HG03139 (cell line): ENCODE data around the gene FRMD4A.
A peak's percentile ranks its signal among the peaks of the same experiment; 100 is the strongest.
"Not testable (repeated sequence)": the region's sequence is repeated elsewhere in the genome, so short reads cannot be mapped to it uniquely, and the experiment has no call there.

Source experiments
- ATAC-seq: cut with Tn5 transposase; IDR thresholded peaks from one replicate; pipeline ENCODE4 v1.9.1; 2021; ENCODE audit not compliant: unreplicated experiment

FRMD4A gene

DNA sequence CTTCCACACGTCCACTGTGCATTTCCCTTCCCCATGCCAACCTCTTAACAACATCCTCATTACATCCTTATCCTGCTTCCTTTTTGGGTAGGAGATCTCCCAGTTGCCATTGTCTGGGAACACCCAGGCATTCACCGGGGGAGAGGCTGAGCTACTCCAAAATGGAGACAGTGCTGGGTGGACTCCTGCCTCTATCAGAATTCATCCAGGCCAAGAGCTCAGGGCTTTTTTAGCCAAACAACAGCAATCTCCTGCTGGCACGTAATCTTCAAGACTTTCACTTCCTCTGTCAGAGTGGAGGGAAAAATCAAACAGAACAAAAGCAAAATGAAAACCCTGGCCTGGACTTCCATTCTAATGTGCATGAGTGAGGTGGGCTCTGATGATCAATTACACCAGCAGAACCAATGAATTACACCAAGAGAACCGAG is 499.0 kb downstream of the FRMD4A start:
- peak; percentile 83 for ATAC-seq

DNA sequence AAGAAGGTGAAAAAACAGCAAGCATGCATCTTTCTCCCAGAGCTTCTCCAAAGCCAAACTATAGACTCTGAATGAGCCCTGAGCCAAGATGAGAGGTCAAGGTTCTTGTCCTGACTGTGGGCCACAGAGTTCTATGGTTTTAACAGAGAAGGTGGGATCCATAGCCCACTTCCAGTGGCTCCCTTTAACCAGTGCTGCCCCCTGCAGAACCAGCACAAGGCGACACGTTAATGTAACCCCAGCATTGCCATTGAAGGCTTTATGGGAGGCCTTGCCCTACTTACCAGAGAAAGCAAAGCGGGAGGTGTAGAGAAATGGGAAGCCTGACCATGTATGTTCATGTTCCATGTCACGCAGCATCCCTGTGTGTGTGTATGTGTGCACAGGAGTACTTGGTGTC is 500.3 kb downstream of the FRMD4A start:
- ATAC-seq = no peak

DNA sequence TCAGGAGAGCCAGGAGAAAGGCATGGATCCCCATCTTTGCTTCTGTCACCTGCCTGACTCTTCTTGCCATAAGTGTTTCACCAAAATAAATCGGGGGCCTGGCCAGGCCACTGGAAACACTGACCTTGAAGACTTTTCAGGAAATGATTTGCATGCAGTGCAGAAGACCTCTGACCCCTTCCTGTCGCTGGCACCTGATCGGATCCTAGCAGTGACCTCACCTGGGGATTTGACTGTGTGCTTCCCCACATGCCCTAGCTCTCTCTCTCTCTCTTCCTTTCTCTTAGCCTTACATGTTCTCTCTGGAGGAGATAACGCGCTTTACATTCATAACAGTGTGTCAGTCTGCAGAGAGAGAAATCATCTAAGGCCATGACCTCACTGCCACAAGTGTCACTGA is 500.9 kb downstream of the FRMD4A start:
- no peak for ATAC-seq

DNA sequence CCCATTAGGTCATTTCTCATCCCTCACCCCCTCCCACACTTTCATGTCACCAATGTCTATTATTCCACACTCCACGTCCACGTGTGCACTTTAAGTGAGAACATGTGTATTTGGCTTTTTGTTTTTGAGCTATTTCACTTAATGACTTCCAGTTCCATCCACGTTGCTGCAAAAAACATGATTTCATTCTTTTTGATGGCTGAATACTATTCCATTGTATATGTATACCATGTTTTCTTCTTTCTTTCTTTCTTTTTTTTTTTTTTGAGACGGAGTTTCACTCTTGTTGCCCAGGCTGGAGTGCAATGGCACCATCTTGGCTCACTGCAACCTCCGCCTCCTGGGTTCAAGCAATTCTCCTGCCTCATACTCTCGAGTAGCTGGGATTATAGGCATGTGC is 502.4 kb downstream of the FRMD4A start:
- not testable (repeated sequence) for ATAC-seq

DNA sequence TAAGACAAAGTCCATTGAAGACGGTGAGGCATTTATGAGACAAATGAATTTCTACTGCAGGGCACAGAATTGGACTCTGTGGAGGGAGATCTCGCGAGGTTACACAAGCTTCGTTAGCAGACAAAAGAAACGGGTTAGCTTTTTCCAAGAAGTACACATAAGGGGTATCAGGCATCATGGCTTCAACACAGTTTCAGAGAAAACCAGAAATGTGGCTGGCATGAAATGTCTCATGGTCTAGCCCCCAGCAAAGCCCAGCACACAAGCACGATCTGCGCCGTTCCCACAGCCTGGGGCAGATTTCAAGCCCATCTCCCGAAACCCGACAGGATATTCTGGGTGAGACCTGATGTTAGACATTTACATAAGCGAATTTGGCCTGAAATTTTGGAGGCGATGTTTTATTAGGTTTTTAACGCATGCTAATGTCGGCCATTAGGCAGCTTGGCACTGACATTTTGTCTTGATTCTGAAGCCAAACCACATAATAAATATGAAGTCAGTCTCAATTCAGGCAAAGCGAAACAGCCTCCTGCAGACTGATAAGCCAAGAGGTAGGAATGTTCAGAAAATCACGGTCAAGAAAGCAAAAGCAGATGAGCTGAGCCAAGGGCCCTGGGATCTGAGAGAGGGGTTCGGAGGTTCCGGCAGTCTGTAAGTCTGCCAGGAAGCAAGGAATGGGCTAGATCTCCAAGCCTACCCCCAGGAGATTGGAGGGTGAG is 503.5 kb downstream of the FRMD4A start:
- ATAC-seq = no peak

DNA sequence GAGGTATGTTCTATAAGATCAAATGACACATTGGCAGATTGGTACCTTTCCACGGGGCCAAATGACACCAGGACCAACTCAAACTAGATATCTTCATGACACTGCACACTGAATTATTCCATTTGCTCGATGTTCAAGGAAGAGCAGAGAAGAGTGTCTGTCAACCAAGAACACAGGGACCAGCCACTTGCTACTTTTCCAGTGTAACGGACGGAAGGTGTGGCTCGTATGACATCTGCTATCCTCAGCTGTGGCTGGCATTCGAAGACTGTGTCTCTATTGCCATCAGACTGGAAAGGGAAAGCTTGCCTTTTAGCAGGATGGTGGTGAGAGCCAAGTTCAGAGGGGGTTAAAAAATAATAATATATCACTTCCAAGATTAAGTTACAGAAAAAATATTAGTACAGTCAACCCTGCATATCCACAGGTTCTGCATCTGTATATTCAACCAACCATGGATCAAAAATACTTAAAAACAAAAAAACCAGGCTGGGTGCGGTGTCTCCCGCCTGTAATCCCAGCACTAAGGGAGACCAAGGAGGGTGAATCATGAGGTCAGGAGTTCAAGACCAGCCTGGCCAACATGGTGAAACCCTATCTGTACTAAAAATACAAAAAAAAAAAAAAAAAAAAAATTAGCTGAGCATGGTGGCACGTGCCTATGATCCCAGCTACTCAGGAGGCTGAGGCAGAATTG is 506.9 kb downstream of the FRMD4A start:
- ATAC-seq = no peak

DNA sequence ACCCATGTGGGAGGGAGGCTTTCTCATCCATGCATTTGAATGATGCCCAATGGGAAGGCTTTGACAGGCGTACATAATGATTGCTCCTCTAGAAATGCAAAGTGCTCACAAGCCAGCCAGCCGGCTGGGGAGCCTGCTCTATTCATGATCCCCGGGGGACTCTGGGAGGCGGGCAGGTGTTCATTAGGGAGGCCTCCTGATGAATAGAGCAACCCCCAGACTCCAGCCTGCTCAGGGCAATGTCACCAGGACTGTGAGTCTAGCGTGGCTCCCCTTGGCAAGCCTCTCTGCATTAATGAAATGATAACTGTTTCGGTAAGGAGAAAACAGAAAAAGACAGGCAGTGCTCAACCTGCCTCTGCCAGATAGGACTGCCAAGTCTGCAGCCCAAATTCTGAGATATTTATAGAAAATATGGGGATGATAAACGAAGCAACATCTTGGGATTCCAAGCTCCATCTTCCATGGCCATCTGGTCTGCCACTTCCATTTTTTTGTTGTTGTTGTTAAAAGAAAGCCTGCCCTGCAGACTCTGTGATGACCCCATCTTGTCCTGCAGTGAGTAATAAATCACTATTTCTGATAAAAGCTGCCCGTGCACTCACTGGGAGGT is 507.5 kb downstream of the FRMD4A start:
- ATAC-seq = no peak

DNA sequence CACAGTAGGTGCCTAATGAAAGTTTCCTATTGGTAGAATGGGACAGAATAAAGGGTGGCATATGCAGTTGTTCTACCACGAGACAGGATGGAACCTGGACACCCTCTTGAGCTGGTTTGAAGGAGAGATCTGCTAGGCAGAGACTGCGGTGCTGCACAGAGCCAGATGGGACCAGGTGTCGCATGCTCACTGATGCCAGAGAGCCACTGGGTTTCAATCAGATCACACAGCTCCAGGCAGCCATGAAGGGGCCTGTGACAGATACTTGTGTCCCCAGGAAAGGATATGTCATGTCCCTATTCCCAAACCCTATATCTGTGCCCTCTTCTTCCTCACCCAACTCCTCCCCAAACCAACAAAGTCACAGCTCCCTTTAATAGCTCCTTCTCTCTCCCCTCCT is 508.2 kb downstream of the FRMD4A start:
- no peak for ATAC-seq

DNA sequence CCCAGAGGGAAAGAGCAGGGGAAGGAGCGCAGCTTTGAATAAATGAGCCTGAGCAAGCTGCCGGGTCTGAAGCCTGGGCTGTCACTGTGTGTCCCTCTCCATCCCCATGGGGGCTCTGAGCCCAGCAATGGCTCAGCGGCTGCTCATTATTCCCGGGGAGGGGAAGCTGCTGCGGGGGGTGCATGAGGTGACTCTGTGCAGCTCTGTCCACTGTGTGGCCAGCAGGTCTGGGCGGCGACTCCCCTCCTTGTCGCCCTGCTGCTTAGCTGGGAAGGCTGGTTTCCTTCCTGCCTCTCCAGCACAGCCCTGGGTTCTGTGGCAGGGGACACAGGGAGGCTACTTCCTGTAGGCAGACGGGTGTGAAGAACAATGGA is 509.8 kb downstream of the FRMD4A start:
- no peak for ATAC-seq

DNA sequence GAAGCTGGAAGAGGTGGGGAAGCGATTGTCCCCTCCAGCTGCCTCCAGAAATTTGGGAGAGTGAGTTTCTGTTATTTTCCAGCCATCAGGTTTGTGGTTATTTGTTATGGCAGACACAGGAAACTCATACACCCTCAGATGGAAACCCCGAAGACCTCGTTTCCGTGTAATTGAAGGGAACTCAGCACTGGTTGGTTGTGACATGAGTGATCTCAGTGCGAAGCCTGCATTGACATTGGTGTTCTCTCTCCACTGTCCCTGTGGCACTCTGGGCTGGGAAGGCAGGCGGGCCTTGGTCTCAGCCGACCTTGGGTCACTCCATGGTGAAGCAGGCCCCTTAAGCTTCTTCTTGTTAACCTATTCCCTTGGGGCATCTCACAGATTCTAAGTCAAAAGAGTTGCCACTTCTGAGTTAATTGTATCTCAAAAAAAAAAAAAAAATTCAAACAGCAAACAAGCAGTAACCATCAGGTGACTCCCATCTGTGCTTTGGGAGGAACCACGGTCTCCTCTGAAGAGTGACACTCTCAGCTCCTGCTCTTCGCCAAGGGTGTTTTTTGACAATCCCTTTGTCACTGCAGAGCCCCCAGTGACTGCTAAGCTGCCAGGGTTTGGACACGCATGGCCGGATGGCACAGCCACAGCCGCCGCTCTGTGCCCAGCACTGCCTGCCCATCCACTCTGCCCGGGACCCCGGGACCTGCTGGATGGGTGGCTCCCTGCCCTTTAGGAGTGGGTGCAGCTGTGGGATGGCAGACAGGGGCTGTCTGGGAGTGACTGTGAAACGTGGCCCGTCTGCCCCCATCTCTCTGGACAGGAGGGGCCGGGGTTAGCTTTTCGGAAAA is 510.4 kb downstream of the FRMD4A start:
- no peak for ATAC-seq

DNA sequence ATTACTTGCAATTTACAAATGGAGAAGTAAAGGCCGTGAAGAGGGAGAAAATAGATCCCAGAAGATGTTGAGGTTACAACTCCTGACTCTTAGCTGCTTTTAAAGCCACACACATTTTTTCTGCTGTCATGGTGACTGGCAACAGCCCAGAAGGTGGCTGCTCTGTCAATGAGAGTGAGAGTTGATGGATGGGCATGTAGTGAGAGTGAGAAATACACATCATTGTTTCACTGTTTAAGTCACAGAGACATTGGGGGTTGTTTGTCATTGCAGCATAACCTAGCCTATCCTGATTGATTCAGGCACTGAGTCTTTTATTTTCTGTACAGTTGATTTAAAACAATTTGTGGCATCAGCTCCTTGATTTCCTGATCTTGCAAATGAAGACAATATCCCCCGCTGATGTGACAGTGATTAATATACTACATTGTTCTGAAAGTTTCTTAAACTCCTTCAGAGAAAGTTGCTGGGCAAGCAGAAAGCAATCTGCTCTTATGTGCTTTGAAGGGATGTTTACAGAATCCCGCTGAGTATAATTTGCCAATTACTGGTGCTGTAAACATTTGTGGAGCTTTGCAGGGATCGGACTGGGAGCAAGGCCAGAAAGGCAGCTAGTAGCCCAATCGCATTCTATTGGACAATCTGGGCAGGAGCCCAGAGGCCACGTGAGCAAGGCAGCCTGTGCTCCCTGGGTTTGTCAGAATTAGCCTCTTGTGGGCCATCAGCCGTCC is 514.4 kb downstream of the FRMD4A start:
- no peak for ATAC-seq

DNA sequence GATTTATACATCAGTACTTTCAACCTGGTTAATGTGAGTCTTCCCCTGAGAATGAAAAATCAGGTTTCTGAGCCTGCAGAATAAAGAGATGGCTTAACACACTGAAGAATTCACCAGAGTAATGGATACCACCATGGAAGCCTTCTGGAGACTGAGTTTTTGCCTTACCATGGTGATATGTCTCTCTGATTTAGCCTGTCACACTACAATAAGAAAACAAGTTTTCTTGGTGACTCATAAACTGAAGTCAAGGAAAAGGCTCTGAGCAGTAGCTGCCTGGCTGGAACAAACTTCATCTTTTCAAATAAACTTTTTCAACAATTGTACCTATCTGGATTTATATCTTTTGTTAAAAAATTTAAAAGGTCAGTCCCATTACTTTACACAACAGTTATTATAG is 515.0 kb downstream of the FRMD4A start:
- ATAC-seq = no peak

DNA sequence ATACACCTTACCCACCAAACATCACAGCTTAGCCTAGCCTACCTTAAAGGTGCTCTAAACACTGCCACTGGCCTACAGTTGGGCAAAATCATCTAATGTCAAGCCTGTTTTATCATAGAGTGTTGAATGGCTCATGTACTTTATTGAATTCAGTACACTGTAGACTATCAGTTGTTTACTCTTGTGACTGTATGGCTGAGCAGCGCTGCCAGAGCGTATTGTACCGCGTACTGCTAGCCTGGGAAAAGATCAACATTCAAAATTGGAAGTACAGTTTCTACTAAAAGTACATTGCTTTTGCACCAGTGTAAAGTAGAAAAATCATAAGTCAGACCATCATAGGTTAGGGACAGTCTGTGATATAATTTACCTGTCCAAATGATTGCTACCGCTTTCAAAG is 517.2 kb downstream of the FRMD4A start:
- ATAC-seq = no peak

DNA sequence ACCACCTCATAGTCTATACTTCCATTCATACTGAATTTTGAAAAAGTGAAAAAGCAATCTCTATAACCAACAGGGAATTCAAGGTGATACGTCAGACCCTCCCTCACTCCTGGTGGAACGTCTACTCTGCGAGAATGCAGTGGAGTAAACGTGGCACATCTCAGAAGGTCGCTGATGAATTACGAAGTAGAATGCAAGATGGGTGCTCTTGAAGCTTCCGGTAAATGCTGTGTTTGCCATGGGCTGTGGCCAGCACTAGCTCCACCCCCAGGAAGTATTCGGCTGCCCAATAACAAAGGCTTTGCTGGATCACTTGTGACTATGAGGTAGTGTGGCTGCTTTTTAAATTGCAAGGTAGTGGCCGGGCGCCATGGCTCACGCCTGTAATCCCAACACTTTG is 517.9 kb downstream of the FRMD4A start:
- ATAC-seq = no peak

DNA sequence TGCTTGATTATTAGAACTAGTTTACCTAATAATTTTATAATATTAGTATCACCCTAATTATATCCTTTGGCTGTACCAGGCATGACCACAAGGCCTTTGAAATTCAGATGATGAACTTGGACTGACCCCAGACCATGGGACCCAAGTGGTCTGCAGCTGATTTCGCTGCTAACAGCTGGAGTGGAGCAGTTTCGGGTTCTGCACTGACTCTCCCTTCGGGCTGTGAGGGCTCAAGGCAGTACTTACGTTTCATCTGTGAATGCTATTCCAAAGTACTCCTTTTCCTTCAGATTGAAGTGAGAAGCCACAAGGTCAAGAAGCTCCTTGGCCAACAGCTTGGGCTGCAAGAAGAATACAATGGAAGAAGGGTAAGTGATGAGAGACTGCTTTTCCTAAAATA is 520.2 kb downstream of the FRMD4A start:
- ATAC-seq = no peak

DNA sequence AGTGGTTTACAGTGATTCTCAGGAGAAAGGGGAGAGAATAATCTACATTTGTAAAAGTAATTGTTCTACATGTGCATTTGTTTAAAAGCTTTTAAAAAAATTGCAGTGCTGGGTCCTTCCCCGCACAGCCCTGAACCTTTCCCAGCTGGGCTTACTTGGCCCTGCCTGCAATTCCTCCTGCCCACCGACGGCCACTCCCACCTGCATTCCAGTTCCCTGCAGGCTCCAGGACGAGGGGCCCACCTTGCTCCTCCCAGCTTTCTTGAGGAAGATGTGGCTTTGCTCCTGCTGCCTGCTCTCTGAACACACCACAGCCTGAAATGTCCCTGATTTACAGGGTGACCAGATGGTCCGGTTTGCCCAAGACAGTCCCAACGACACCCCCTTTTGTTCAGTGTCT is 521.3 kb downstream of the FRMD4A start:
- no peak for ATAC-seq

DNA sequence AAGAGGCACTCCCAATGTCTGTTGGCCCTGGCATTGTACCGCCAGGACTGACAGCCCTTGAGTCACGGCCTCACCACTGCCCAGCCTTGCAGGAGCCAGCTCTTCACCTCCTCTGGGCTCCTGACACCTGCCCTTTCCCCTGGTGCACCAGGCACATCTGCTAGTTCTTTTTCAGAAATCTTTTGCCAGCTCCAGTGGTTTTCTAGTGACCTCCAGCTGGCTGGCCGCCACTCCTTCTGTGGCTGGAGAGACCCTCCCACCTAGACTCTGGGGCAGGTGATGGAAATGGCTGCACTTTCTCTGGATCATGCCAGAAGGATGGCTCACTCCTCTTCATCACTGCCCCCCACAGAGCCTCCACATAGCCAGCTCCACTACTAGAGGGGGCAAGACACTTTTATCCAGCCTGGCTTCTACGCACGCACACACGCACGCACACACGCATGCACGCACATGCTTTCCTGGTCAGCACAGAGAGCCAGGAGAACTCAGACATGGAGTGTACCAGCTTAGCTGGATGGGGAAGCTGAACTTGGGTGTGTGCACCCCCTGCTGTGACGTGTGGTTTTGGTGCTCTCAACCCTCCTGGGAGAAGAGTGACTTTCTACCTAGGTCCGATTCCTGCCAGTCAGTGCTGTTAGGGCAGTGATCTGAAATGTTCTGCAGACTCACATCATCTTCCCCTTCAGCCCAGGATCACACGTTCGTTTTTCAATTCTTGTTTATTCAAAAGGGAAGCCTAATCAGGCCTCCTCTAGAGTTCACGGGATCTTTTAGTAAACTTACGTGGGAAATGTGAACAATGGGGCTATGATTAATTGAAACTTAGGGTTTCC is 522.0 kb downstream of the FRMD4A start:
- no peak for ATAC-seq

DNA sequence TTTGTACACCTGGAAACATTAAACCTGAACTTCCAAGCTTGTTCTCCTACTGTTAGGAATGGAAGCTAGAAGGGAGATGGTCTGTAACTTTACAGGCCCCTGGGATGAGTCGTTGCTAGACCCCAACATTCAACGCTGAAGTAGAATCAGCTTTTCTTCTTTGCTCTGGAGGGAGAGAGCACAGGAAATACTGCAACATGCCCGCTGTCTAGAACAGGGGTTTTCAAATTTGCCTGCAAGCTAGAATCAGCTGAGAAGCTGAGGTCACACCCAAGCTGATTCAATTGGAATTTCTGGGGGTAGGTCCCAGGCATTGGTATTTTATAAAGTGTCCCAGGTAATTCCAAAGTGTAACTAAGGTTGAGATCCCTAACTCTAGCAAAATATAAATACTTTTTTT is 524.3 kb downstream of the FRMD4A start:
- no peak for ATAC-seq

DNA sequence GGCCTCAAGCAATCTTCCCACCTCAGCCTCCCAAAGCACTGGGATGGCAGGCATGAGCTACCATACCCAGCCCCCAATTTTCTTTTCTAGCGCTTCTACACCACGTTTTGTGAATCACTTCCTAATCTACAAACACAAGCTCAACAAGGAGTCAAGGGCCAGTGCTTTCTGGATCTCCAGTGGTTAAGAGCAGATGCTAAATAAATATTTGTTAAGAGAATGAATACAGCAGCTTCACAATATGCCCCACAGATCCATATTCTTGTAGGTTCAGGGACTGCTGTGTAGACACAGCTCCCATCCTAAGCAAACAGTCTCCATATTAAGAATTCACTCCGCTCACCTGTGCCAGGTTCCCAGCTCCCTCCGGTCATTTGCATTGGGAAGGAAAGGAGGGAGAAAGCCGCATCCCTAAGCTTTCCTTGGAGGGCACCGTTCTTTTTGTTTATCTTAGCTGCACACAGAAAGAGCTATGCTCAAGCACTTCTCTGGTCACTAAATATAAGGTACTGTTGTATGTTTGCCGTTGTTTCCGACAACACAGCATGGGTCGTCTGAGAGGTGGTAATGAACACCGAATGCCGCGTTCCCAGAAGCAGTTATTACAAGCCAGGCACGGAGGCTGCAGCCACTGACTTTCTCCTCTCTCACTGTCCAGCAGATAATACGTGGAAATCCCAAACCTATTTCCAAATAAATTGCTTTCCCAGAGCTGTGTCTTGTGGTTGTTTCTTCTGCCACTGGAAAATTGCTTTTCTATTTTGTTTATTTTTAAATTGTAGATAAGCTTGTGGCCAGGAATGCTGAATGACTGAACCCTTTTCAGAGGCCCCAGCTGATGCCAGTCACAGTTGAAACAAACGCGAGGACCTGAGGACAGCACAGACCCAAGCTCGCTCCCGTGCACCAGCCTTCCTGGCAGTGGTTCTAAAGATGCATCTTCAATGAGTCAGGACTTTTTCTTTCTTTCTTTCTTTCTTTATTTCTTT is 526.9 kb downstream of the FRMD4A start:
- ATAC-seq = no peak
